Stimulated activated CD4-positive, alpha-beta T cell treated with anti-CD3 and anti-CD28 coated beads, TNF-alpha, amount 100 ng/mL, for 4 hours (primary cell): ENCODE measurements around the gene ZBTB7A.
"Not testable (repeated sequence)": the region's sequence is repeated elsewhere in the genome, so short reads cannot be mapped to it uniquely, and the experiment has no call there.

ENCODE experiments used
- DNase-seq, 3 experiments: peaks; one replicate each; pipeline ENCODE4 v3.0.0-alpha.2; 2020; ENCODE audit warnings: low read depth in 3 of 3

Gene ZBTB7A

GRCh38 chr19:4016486-4016885 is 50.2 kb downstream of the ZBTB7A start:
- DNase-seq = no peak

- no peak for DNase-seq
These were observed 50.8 kb downstream of the ZBTB7A start for GRCh38 chr19:4015705-4016402.

GRCh38 chr19:4014541-4015491 is 51.9 kb downstream of the ZBTB7A start:
- no peak for DNase-seq

GRCh38 chr19:4013886-4014540 is 52.7 kb downstream of the ZBTB7A start:
- DNase-seq = no peak

- DNase-seq = no peak
These were observed 53.6 kb downstream of the ZBTB7A start for GRCh38 chr19:4012975-4013634.

GRCh38 chr19:4012092-4012974 is 54.4 kb downstream of the ZBTB7A start:
- DNase-seq = no peak

DNA sequence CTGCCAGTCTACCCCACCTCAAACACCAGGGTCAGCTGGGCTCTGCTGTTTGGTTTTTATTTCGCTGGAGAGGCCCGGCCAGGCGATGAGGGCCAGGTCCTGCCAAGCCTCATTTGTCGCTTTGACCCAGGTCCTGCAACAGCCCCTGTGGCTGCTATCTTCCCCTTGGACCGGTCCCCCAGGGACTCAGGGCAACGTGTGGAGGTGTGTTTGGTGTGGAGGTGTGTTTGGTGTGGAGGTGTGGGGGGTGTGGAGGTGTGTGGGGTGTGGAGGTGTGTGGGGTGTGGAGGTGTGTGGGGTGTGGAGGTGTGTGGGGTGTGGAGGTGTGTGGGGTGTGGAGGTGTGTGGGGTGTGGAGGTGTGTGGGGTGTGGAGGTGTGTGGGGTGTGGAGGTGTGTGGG is 55.3 kb downstream of the ZBTB7A start:
- not testable (repeated sequence) for DNase-seq

GRCh38 chr19:4010808-4011110 is 55.9 kb downstream of the ZBTB7A start:
- no peak for DNase-seq

GRCh38 chr19:4009990-4010807 is 56.5 kb downstream of the ZBTB7A start:
- DNase-seq = no peak

DNA sequence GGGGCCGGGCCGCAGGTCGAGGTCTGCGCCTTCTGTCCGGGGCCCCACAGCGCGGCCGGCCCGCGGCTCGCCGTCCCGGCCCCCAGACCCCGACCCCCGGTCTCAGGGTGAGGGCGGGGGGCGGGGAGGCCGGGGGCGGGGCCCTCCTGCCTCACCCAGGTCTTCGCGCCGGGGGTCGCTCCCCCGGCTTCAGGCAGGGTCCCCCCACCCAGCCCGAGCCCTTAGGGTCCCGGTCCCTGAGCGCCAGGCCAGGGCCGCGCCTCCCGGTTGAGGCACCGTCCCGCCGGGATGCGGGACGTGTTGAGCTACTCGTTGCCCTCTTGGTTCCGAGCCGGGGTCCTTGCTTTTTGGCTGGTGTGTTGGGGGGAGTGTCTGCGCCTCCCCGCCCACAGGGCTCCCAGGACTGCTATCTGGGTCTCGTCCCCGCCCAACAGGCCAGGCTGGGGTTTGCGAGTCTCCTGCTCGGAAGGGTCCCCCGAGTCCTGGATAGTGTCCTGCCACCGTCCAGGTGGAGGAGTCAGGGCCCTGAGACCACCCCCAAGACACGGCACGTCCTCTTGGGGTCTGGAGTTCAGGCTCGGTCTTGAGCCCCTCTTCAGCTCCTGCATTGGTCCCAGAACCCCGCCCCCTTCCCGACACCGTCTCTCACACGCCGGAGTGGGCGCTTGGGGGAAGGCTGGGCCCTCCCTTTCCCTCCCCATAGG is 58.7 kb downstream of the ZBTB7A start:
- no peak for DNase-seq

DNA sequence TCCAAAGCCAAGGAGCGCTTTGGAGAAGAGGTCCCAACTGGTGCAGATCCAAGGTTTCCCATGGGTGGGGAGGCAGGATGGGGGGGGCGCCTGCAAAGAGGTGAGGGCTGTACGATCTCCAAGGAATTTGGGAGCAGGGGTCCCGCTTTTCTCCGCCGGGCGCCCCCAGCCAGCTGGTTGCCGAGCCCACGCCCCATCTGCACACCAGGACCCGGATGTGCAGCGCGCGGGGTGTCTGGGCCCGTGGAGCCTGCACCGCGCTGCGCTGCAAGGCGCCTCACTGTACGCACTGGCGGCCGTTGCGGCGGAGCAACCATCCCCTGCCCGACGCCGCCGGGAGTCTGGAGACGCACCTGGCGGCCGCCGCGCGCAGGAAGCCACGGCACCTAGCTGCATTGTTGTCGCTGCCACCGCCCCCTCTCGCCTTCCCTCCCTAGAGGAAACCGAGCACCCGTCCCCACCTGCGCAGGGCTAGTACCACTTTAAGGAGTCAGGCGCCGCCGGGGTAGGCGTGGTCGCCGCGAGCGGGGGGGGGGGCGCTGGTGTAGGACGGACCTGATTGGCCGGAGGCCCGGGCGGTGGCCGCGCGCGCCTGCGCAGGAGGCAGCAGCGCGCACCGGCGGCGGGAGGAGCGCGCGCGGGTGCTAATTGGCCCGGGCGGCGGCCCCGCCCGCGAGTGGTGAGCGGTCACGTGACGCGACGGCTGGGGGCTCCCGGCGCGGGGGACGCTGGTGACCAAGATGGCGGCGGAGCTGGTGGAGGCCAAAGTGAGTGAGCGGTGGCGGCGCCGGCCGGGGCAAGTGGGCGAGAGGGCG is 59.5 kb downstream of the ZBTB7A start, which contains the start of gene PIAS4:
PIAS4 (plus strand) TSS at position 716 of the 815 bp plus-strand sequence; CDS start at position 741, 25 bp downstream.
- DNase-seq = peak; percentile 88 to 95 (median 91)

- DNase-seq = not testable (repeated sequence)
These were observed 61.3 kb downstream of the ZBTB7A start for GRCh38 chr19:4005436-4005835.

GRCh38 chr19:4000798-4001197 is 65.9 kb downstream of the ZBTB7A start:
- DNase-seq = not testable (repeated sequence)

DNA sequence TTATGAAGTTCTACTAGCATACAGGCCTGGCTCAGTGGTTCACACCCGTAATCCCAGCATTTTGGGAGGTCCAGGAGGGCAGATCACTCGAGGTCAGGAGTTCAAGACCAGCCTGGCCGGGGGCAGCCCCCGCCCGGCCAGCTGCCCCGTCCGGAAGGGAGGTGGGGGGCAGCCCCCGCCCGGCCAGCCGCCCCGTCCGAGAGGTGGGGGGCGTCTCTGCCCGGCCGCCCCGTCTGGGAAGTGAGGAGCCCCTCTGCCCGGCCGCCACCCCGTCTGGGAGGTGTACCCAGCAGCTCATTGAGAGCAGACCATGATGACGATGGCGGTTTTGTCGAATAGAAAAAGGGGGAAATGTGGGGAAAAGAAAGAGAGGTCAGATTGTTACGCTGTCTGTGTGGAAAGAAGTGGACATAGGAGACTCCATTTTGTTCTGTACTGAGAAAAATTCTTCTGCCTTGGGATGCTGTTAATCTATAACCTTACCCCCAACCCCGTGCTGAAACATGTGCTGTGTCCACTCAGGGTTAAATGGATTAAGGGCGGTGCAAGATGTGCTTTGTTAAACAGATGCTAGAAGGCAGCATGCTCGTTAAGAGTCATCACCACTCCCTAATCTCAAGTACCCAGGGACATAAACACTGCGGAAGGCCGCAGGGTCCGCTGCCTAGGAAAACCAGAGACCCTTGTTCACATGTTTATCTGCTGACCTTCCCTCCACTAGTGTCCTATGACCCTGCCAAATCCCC is 67.9 kb downstream of the ZBTB7A start:
- not testable (repeated sequence) for DNase-seq

GRCh38 chr19:3995607-3996006 is 71.1 kb downstream of the ZBTB7A start:
- DNase-seq = no peak
